Esophagus muscularis mucosa (tissue), 3 donors: ENCODE measurements around the gene NABP1.

Experiments used
- CTCF ChIP-seq, 3 experiments: fragments of 200-600 bp in 2 of 3; fragments of 450-650 bp in 1 of 3; sonication (generic) in 2 of 3; IDR thresholded peaks; one replicate each; pipeline ENCODE4 v1.5.1; 2017 to 2019; ENCODE audit warnings: antibody characterized with exemption in 3 of 3, mild to moderate bottlenecking in 2 of 3, moderate library complexity in 1 of 3
- POLR2A ChIP-seq: fragments of 450-650 bp; IDR thresholded peaks from one replicate; pipeline ENCODE4 v1.6.1; 2017; ENCODE audit warnings: antibody characterized with exemption, moderate library complexity, mild to moderate bottlenecking, low read depth

- TF ChIP-seq CTCF (IDR thresholded peaks at IDR 0.05) = no peak
- no peak for TF ChIP-seq POLR2A
Measured at GRCh38 chr2:191678437-191679100, 633 bp downstream of the NABP1 start.
